Measurements from ENCODE around the gene ST3GAL3. TPM values are rescaled to one million over a fixed set of nuclear protein-coding genes. Genes with fewer than 3 reads are reported as not detected.
A peak's percentile ranks its signal among the peaks of the same experiment; 100 is the strongest.

Gene ST3GAL3
- total RNA-seq, 4 donors from 2014 or later = 4.1 to 47.2 (median 19.0) TPM

GRCh38 chr1:43975249-43975961 lies 268.1 kb downstream of the ST3GAL3 start:
- H3K36me3 ChIP-seq = no peaks in the 10 kb centered on the region
- TF ChIP-seq POLR2A (IDR thresholded peaks at IDR 0.05) (no peak), CTCF (IDR thresholded peaks at IDR 0.05) (no peak)
- no peaks in the 10 kb centered on the region for H3K9me3 ChIP-seq
- H3K27me3 ChIP-seq = no peaks in the 10 kb centered on the region
- DNase-seq = peak in 1 of 2 donors; percentile 46
- H3K27ac ChIP-seq = peak overlapping the region; percentile 83 to 88
- intact Hi-C loops (cut with DNase I; ENCODE audit: low total_unique reads) = no loop called here
- peak overlapping the region; percentile 65 to 93 for H3K4me3 ChIP-seq
- peaks cover 4 to 10% of the 10 kb centered on the region in 2 donors for H3K4me1 ChIP-seq

- Histone ChIP-seq H3K4me3 (peak overlapping the region; percentile 65 to 93), H3K27me3 (no peaks in the 10 kb centered on the region), H3K9me3 (no peaks in the 10 kb centered on the region), H3K27ac (no peak overlapping the region), H3K4me1 (peaks cover 4 to 8% of the 10 kb centered on the region in 2 donors), H3K36me3 (no peaks in the 10 kb centered on the region)
- intact Hi-C loops (cut with DNase I; ENCODE audit: low total_unique reads) = no loop called here
- TF ChIP-seq CTCF (IDR thresholded peaks at IDR 0.05) (no peak), POLR2A (IDR thresholded peaks at IDR 0.05) (no peak)
- no peak for DNase-seq
These were observed 268.7 kb downstream of the ST3GAL3 start for GRCh38 chr1:43976045-43976444.

GRCh38 chr1:43976890-43977289 lies 269.6 kb downstream of the ST3GAL3 start:
- no peaks in the 10 kb centered on the region for H3K36me3 ChIP-seq
- intact Hi-C loops (cut with DNase I; ENCODE audit: low total_unique reads) = no loop called here
- TF ChIP-seq POLR2A (IDR thresholded peaks at IDR 0.05) (no peak), CTCF (IDR thresholded peaks at IDR 0.05) (no peak)
- peaks cover 4 to 8% of the 10 kb centered on the region in 2 donors for H3K4me1 ChIP-seq
- no peaks in the 10 kb centered on the region for H3K9me3 ChIP-seq
- H3K27me3 ChIP-seq = no peaks in the 10 kb centered on the region
- no peak for DNase-seq
- no peak overlapping the region for H3K4me3 ChIP-seq
- no peak overlapping the region for H3K27ac ChIP-seq

- intact Hi-C loops (cut with DNase I; ENCODE audit: low total_unique reads) = no loop called here
- peaks cover 4 to 8% of the 10 kb centered on the region in 2 donors for H3K4me1 ChIP-seq
- H3K4me3 ChIP-seq = no peak overlapping the region
- H3K9me3 ChIP-seq = no peaks in the 10 kb centered on the region
- no peak for TF ChIP-seq CTCF (IDR thresholded peaks at IDR 0.05)
- no peak for TF ChIP-seq POLR2A (IDR thresholded peaks at IDR 0.05)
- no peak overlapping the region for H3K27ac ChIP-seq
- H3K27me3 ChIP-seq = no peaks in the 10 kb centered on the region
- DNase-seq = no peak
- no peaks in the 10 kb centered on the region for H3K36me3 ChIP-seq
These were observed 270.3 kb downstream of the ST3GAL3 start for GRCh38 chr1:43977376-43978263.

GRCh38 chr1:43978264-43978550 lies 270.9 kb downstream of the ST3GAL3 start:
- TF ChIP-seq CTCF (IDR thresholded peaks at IDR 0.05) (no peak), POLR2A (IDR thresholded peaks at IDR 0.05) (no peak)
- H3K36me3 ChIP-seq = no peaks in the 10 kb centered on the region
- no peak overlapping the region for H3K4me3 ChIP-seq
- peaks cover 4 to 8% of the 10 kb centered on the region in 2 donors for H3K4me1 ChIP-seq
- H3K27me3 ChIP-seq = no peaks in the 10 kb centered on the region
- no peak for DNase-seq
- no peaks in the 10 kb centered on the region for H3K9me3 ChIP-seq
- no peak overlapping the region for H3K27ac ChIP-seq
- intact Hi-C loops (cut with DNase I; ENCODE audit: low total_unique reads) = no loop called here

Measured in uterus (tissue), 4 donors.